ENCODE measurements around the gene AKAP1.

Gene AKAP1

GRCh38 chr17:57170866-57171265 is 85.8 kb downstream of the AKAP1 start:
- no peak for DNase-seq
